NCI-H2171 (cell line): Measurements from ENCODE around the gene PIK3R1.
"Not testable (repeated sequence)": the region's sequence is repeated elsewhere in the genome, so short reads cannot be mapped to it uniquely, and the experiment has no call there.

Experiments
- DNase-seq: peaks from one replicate; lab custom pipeline; 2025; lab: John Stamatoyannopoulos, UW

Gene PIK3R1

DNA sequence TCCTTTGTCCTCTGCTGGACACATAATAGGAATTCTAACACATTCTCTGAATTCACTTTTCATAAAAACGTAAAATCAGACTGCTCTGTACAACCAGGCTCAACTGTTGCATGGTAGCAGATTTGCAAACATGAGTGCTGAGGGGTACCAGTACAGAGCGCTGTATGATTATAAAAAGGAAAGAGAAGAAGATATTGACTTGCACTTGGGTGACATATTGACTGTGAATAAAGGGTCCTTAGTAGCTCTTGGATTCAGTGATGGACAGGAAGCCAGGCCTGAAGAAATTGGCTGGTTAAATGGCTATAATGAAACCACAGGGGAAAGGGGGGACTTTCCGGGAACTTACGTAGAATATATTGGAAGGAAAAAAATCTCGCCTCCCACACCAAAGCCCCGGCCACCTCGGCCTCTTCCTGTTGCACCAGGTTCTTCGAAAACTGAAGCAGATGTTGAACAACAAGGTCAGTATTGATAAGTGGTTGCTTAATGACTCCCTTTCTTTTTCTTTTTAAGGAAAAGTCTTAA is 11.1 kb downstream of the PIK3R1 start:
- no peak for DNase-seq

DNA sequence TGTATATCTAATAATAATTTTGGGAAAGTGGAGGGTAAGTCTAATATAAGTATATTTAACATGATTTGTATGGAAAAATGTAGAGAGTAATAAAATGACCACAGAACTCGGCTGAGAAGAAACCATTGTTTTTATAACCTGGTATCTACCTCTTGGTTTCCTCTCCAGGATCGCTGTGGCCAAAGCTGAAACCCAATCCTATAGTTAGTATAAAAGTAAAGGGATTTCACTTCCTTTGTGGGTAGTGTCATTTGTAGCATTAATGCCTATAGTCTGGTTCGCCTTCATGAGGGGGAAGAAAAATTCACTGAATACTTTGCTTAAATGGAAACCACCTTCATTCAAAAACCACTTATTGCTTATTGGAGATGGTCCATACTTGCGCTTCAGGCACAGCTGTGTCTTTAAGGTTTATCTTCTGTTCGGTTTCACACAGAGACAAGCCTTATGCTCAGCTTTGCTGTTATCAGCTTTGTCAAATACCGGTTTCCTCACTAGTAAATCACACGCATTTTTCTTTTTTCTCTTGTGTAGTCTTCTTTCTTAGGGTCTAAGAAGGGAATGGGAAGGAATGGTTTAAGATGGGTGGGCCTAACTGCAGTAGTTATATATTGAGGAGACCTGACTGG is 12.1 kb downstream of the PIK3R1 start:
- DNase-seq = no peak

DNA sequence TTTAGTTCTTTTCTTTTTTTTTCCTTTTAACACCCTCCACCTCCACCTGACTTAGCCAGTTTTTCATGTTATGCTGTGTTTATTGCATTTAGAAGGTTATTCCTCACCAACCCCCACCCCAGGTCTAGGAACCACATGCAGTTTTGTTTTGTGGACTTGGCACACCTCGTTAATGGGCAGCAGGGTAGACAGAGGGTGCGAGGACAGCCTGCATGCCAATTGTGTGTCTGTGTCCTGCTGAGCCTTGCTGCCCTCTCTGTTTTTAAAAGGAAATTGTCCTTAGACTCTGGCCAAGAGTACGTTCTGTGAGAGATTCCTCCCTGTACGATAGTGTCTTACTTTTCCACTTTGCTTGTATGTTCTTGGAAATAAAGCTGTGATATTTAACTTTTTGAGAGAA is 13.9 kb downstream of the PIK3R1 start:
- DNase-seq = no peak

DNA sequence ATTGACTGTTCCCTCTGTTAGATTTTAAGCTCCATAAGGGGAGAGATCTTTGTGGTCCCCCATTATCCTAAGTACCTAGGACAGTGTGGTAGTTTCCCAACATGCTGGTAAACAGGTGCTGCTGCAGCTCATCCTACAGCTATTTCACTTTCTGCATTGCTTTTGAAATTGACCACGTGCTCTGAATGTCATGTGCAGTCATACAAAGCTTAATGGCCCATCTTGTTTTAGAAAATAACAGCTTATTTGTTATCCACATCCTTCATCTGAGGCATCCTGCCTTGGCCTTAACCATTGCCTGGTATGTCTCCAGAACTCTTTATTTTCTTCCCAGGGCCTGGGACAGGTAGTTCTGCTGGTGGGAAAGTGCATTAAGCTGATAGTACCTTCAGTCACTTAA is 14.7 kb downstream of the PIK3R1 start:
- no peak for DNase-seq

DNA sequence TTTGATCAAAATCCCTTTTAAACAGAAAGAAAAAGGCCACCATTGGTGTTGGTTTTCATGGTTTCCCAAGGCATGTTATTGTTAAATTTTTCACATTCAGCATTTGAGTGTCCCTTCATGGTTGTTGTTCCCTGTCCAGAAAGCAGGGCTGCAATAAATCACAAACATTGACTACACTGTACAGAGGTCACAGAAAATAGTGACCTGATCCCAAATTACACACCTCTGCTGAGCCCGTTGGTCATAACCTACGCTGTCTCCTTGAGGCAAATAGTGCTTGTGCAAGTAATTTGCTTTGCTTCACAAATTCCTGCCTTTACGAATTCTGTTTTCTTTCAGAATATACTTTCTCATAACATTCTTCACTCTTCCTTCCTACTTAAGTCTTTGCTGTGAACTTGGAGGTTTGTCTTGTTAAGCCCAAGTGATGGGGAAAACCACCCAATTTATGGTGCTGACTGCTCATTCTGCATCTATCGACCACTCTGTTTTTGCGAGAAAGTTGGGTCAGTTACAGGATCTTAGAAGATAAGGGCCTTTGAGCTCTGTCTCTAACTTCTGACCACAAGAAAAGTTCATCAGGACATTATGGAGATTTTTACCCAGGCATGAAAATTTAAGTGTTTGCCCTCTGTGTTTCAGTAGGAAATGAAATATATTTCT is 16.0 kb downstream of the PIK3R1 start:
- no peak for DNase-seq

DNA sequence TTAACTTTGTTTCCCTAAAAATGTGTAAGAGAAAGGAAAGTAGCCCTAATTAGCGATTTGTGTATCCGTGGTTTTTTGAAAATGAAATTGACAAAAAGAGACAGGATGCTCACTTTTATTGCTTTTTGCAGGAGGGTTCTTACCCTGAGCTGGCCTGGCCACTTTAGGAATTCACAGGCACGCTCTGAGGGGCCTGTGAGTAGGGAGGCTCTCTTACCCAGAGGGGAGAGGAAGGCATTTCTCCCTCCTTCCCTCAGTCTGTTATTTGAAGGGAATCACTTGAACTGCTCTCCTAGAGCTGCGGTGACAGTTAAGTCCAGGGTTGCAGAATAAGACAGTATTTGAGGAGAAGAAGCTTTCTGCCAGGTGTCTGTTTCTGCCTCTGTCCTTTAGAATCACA is 16.7 kb downstream of the PIK3R1 start:
- DNase-seq = no peak

DNA sequence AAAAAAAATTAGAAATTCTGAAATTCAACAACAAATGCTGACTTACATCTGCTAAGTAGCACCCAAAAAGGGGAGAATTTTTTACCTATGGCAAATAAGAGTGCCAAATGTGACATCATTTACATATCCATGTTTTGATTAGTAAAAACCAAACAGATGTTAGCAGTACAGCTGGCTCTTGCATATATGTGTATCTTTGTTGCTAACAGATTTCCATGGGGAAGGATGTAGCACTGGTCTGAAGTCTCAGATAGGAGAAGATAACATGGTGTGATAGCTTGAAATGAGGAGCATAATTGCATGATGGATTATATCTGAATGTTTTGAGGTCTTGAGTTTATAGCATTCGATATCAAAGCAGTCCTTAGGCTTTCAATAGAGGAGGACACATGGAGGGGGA is 17.5 kb downstream of the PIK3R1 start:
- no peak for DNase-seq

DNA sequence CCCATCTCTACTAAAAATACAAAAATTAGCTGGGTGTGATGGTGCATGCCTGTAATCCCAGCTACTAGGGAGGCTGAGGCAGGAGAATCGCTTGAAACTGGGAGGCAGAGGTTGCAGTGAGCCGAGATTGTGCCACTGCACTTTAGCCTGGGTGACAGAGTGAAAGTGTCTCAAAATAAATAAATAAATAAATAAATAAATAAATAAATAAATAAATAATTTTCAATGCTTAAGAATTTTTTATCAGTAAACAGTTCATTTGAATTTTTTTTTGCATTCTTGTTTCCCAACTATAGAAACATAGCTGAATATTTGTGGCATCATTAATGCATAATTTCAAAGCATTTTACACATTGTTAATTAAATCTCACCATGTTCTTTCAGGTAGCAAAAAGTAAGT is 19.7 kb downstream of the PIK3R1 start:
- not testable (repeated sequence) for DNase-seq

DNA sequence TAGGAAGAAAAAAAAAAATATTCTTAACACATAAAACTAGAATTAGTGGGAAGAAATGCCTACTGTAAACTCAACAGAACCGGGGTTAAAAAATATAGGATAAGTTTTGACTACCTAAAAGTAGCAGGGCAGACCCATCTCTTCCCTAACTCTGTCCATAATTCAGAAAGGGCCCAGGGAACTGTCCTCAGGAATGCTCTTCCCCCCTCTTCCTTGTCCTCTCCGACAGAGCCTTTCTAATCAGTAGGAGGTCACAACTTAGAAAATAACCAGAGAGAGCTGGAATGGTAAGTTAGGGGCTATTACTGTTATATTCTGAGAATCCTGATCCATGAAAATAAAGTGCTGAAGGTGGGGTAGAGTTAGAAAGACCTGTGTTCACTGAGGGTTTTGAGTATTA is 22.2 kb downstream of the PIK3R1 start:
- DNase-seq = no peak

DNA sequence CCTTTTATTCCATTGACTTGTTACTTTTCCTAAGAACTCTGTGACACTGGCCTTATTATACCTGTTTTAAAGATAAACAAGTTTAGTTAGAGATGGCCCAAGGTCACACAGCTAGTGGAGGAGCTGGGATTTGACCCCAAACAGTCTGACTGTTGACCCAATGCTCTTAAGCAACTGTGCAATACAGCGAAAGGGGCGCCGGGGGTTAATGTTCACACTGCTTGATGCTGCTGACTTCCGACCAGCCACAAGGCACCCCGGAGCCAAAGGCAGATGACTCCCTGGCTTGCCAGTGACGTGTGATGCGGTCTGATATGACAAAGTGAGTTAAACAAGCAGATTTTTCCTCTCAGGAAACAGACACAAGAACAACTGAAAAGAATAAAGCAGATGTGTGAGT is 23.9 kb downstream of the PIK3R1 start:
- DNase-seq = no peak

DNA sequence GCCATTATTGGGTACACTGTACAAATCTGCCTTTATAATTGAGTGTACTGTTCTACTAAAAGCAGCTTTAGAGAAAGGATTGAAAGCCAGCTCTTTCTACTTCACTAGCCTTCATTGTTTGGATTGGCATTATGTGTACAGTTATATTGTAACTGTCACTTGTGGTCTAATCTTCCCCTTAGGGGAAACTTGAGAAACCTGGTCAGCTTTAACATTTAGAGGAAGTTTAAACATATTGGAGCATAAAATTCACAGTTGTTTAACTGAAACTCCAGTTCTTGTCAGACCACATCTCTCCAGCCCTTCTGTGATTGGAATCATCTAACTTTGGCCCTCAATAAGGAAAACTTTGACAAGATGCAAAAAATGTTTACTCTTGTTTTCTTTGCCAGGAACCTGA is 24.6 kb downstream of the PIK3R1 start:
- DNase-seq = no peak

DNA sequence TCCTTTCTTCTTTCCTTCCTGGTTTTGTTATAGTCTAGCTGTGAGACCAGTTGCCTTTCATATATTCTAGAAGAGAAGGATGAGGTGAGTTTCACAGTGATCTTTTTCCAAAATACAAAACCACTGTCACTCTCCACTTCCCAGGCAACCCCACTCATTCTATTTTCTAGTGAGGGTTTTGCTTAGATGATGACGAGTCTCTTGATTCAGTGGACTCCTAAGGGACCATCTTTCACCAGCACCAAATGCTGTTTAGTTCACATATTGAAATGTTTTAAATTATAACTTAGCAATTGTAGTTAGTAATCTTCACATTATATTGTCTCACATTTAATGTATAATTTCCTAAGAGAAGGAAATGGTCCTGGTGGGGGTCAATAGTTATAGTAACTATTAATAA is 25.2 kb downstream of the PIK3R1 start:
- DNase-seq = no peak

DNA sequence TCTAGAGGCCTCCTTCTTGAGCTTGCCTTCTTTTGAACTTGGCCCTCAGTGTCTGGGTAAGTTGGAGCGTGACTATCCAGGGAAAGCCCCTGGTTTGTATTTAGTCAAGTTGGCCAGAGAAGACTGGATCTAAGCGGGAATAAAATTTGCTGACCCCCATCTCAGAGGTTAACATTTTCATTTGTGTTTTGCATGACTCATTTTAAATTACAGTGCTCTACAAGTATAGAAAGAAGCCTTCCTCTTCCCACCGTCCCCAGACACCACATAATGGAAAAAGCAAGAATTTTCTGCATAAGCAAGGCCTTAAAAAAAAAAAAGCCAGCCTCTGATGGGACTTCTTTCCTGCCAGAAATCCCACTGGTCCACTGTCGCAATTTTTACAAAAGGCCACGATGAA is 27.2 kb downstream of the PIK3R1 start:
- DNase-seq = no peak

DNA sequence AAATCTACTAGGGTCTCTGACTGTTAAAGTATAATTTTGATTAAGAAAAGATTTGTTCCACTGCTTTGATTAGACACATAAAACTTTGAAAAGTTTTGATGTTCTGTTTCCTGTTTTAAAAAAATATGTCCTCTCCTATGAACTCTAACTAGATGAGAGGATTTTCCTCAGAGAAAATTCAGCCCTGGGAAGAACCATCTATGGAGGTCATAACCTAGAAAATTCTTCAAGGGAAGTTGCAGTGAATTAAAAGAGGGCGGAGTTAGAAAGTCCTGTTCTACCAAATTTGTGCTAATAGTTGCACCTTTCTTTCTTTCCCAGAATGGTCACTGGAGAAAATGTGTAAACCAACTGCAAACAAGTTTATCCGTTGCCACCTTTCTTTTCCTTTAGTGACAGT is 27.7 kb downstream of the PIK3R1 start:
- no peak for DNase-seq

DNA sequence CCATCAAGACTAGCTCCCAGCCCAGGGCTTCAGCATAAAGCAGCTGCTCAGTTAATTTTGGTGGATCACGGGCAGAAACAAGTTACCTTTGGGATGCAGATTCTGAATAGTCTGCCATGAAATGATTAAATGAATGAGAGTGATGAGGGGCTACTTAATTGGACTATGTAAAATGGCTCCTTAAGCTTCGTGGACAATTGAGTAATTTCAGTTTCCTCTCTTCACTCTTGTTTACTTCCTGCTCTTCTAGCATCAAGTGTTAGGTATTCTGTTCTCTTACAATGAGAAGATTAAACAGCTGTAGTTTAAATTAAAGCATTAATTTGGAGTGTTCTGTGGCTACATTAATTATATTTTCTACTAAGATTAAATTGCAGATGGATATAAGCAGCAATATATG is 28.1 kb downstream of the PIK3R1 start:
- DNase-seq = no peak

DNA sequence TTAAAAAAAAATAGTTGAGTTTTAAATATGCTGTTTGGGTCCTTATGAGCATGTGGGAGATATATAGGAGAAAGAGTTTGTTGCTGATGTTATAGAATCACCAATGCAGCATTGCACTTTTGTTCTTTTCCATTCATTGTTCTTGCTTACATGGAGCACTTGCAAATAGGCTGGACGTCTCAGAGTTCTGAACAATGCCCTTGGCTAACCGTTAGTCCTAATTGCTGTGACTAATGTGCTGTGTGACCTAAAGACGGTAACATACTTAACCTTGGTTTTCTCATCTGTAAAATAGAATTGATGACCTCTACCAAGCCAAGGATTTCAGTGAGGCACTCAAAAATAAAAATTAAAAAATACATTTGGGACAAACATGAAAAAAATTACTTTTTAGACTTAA is 29.8 kb downstream of the PIK3R1 start:
- DNase-seq = no peak

DNA sequence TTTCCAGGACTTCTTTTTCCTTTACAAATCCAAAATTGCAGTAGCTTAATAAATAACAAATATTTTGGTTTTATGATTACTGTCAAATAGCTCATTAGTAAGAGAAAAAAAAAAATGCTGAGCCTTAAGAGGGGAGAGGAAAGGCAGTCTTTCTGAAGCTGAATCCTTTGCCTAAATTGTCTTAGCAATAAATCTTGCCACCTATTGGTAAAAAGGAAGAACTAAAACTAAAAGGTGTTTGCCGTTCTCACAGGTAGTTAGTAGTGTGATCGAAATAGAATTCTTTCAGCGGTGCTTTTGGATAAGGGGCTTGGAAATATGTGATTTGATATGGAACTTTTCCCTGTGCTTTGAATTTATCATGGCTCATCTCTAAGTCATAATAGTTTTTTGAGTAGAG is 31.2 kb downstream of the PIK3R1 start:
- no peak for DNase-seq

DNA sequence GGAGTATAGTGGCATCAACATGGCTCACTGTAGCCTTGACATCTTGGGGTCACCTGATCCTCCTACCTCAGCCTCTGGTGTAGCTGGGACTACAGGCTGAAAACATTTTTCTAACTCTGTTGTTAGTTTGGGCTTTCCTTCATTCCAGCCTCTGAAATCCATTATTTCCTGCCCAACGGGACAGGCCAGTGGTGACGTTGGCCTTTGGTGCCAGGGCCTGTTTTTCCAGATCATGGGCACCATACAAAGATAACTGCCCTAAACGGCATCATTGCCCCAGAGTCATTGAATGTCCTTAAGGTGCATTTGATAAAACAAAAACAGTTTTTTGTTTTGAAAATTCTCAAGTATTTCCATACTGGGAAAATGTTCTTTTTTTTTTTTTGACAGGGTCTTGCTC is 32.1 kb downstream of the PIK3R1 start:
- no peak for DNase-seq

DNA sequence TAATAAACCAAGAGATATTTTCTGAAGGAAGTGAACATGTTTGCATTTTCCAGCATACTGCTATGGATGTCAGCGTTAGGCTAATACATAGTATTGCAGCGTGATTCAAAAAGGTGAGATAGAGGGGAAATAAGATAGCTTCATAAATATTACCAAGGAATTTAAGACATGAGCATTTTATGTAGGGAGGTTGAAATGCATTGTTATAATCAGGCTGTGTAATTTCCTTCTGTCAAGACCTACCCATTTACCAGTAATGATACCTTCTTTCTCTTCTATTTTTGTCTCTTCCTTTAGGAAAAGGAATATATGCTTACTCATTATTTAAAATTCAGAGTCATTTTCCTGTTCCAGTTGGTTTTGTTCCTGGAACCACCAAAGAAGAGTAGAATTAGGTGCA is 33.3 kb downstream of the PIK3R1 start:
- no peak for DNase-seq

DNA sequence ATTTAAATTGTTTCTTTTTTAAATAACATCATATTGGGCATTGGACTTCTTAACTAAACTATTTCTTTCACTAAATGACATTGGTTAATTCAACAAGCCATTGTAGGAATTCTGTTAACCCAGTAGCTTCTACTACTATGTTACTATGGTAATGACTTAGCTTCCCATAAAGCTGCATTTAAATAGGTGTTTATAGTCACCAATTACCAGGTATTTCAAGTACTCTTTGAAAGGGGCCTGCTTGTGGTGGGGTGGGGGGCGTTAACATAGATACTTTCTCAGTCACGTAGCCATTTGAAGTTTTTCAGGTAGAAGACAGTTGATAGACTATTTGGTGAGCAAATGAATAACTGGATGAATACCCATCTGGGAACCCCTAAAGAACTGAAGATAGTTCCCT is 34.0 kb downstream of the PIK3R1 start:
- DNase-seq = no peak

DNA sequence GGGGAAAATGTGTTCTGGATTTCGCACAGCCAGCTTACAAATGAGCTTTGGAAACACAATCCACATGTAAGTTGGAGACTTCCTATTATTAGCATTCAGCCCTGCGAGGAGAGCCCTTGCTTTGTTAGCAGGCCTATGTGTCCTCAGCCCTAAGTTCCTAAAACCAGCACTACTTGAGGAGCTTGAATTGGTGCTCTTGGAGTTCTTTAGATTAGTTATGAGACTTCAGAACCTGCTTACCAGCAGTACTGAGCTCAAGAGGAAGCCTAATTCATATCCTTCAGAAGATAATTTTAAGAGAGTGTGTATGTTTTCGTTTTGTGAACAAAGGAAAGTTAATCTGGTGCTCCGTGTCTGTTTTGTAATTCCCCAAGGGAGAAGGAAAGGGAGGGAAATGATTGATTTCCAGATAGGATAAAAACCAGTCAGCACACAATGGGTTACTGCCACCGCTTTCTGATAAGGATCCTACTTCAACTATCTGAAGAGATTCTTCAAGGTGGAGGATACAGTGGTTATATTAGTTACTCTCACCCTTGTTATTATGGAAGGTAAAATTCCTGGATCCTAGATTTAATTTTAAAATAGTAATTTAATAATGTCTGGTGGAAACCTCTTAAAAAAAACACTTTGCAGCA is 35.2 kb downstream of the PIK3R1 start:
- DNase-seq = no peak

DNA sequence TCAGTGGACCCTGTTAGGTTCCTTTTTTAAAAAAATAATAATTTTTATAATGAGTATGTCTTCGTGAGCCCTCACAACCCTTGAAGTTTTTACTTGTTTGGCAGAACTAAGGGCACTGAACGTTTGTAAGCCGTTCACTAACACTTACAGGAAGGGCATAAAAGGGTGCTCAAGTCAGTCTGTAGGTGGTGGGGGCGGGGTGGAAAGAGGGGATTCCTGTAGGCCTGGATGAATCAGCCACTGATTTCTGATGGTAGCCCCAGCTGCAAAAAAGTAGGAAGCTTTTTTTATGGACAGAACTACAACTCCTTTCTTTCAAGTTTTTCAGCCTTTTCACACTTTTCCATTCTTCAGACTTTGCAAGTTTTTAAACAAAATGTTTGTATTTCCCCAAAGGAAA is 35.8 kb downstream of the PIK3R1 start:
- no peak for DNase-seq

DNA sequence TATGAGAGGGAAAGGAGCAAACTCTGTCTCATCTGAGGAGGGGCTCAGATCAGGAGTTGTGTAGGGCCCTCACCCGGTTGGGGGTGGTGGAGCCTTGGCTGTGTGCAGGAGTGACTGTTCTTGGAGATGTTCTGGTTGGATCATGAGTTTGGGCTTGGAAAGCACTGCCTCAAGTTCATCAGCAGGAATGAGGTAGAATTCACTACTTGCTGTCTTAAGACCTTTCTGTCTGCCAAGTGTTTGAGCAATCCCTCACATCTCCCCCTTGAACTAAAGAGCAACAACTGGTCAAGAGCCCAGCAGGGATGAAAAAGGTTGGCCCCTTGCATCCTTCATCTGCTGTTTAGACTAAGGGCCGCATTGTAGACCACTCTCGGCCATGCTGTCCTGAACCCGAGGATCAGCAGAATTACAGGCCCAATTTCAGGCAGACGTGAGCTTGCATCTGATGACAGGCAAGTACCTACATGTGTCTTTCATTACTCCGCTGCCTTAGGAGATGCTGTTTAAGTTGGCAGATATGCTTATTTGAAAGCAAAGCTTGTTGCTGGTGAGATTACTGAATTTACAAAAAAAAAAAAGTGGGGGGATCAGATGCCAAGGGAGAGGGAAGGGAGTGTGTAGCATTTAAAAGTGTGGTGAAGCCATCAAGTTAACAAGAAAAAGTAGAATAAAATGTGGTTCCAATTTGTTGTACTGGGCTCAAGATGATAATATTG is 36.4 kb downstream of the PIK3R1 start:
- no peak for DNase-seq
